H1 (cell line): Measurements from ENCODE around the gene ANGPTL2. TPM values are rescaled to one million over a fixed set of nuclear protein-coding genes. Genes with fewer than 3 reads are reported as not detected.

ENCODE experiments used
- CTCF ChIA-PET: fragments of 300-600 bp; sonication (Branson Sonifier 250); formaldehyde crosslinking; loops from one replicate; lab custom pipeline; 2021; ENCODE audit not compliant: partially characterized antibody; lab: Charles Lee
- POLR2A ChIA-PET: fragments of 300-600 bp; sonication (Branson Sonifier 250); formaldehyde crosslinking; loops from one replicate; lab custom pipeline; 2021; ENCODE audit warnings: inconsistent platforms; ENCODE audit not compliant: partially characterized antibody; lab: Charles Lee
- DNase-seq, 2 experiments: peaks; one replicate each; pipeline versions ENCODE4 v3.0.0 to v3.0.0-alpha.2; 2010 to 2022; ENCODE audit warnings: low spot score in 2 of 2, low read depth in 1 of 2, mixed read lengths in 1 of 2
- FAIRE-seq: peaks from 2 replicates; lab custom pipeline; 2011; peaks lifted over from hg19 to GRCh38; lab: Jason Lieb, UNC
- H2AFZ ChIP-seq: 2 replicates; pipeline ENCODE4 v1.8.1; 2012; ENCODE audit warnings: low read length, inconsistent platforms
- H2AK5ac ChIP-seq: 2 replicates; pipeline ENCODE4 v1.6.1; 2013; ENCODE audit warnings: low read depth, low read length
- H2BK120ac ChIP-seq: replicated peaks from 2 replicates; pipeline ENCODE3; 2013; ENCODE audit warnings: low read depth, low read length, inconsistent platforms
- H2BK12ac ChIP-seq: 2 replicates; pipeline ENCODE4 v1.6.1; 2013; ENCODE audit warnings: low read depth, low read length
- H2BK15ac ChIP-seq: 2 replicates; pipeline ENCODE4 v1.6.1; 2013; ENCODE audit warnings: low read length
- H2BK20ac ChIP-seq: 2 replicates; pipeline ENCODE4 v1.6.1; 2013; ENCODE audit warnings: low read length
- H2BK5ac ChIP-seq: 2 replicates; pipeline ENCODE4 v1.6.1; 2013; ENCODE audit warnings: low read depth, low read length
- H3K14ac ChIP-seq: 2 replicates; pipeline ENCODE4 v1.6.1; 2013; ENCODE audit warnings: inconsistent platforms; ENCODE audit not compliant: insufficient read length
- H3K18ac ChIP-seq: 2 replicates; pipeline ENCODE4 v1.6.1; 2013; ENCODE audit warnings: low read length; ENCODE audit errors: extremely low read depth
- H3K23ac ChIP-seq: 2 replicates; pipeline ENCODE4 v1.6.1; 2013; ENCODE audit warnings: inconsistent platforms; ENCODE audit not compliant: insufficient read length
- H3K23me2 ChIP-seq: 2 replicates; pipeline ENCODE4 v1.6.1; 2013; ENCODE audit warnings: low read depth, low read length
- H3K27ac ChIP-seq: 2 replicates; pipeline ENCODE4 v1.6.1; 2011; ENCODE audit warnings: low read depth, low read length, inconsistent platforms
- H3K27me3 ChIP-seq, 4 experiments: replicated peaks in 1 of 4; 1 replicate in 1 of 4; 2 replicates in 3 of 4; pipeline versions ENCODE4 v1.6.1 to v1.8.1; 2011 to 2013; ENCODE audit warnings: low read length in 3 of 4, mild to moderate bottlenecking in 3 of 4, inconsistent platforms in 2 of 4, mixed read lengths in 2 of 4, moderate library complexity in 1 of 4; ENCODE audit not compliant: control insufficient read depth in 3 of 4, insufficient read depth in 3 of 4; ENCODE audit errors: extremely low read depth in 1 of 4
- H3K36me3 ChIP-seq, 4 experiments: 2 replicates each; pipeline versions ENCODE4 v1.6.1 to v1.8.1; 2011 to 2013; ENCODE audit warnings: mild to moderate bottlenecking in 4 of 4, low read length in 3 of 4, moderate library complexity in 2 of 4, control low read depth in 1 of 4, inconsistent platforms in 1 of 4; ENCODE audit not compliant: insufficient read depth in 4 of 4, control insufficient read depth in 2 of 4
- H3K4ac ChIP-seq: replicated peaks from 2 replicates; pipeline ENCODE3; 2013; ENCODE audit warnings: low read length, low read depth, mixed read lengths, inconsistent platforms; ENCODE audit not compliant: insufficient read length
- H3K4me1 ChIP-seq, 4 experiments: replicated peaks in 1 of 4; 1 replicate in 1 of 4; 2 replicates in 3 of 4; pipeline versions ENCODE4 v1.6.1 to v1.8.1; 2011 to 2013; ENCODE audit warnings: low read length in 3 of 4, inconsistent platforms in 2 of 4, mixed read lengths in 1 of 4; ENCODE audit not compliant: insufficient read depth in 4 of 4, control insufficient read depth in 3 of 4
- H3K4me2 ChIP-seq, 2 experiments: 2 replicates each; pipeline versions ENCODE4 v1.6.1 to v1.8.1; 2011 to 2013; ENCODE audit warnings: low read depth in 2 of 2, low read length in 2 of 2, control low read depth in 1 of 2, inconsistent platforms in 1 of 2, mild to moderate bottlenecking in 1 of 2; ENCODE audit not compliant: insufficient read depth in 1 of 2
- H3K4me3 ChIP-seq, 4 experiments: fragments of 200-600, 300-600 bp in 1 of 4; sonication (generic), shearing (Covaris generic), sonication (Bioruptor Twin) in 1 of 4; 2 replicates each; pipeline versions ENCODE4 v1.5.1 to v1.8.1; 2011 to 2016; ENCODE audit warnings: low read length in 4 of 4, low read depth in 3 of 4, control low read depth in 2 of 4, inconsistent platforms in 2 of 4, mild to moderate bottlenecking in 2 of 4, mixed read lengths in 1 of 4, moderate library complexity in 1 of 4; ENCODE audit not compliant: insufficient read depth in 2 of 4; ENCODE audit errors: extremely low read depth in 1 of 4
- H3K56ac ChIP-seq: replicated peaks from 2 replicates; pipeline ENCODE3; 2013; ENCODE audit warnings: low read depth, mild to moderate bottlenecking, mixed read lengths, low read length, inconsistent platforms; ENCODE audit not compliant: insufficient read length
- H3K79me1 ChIP-seq: 2 replicates; pipeline ENCODE4 v1.6.1; 2013; ENCODE audit warnings: low read depth, low read length, control low read depth
- H3K79me2 ChIP-seq, 2 experiments: 2 replicates each; pipeline versions ENCODE4 v1.6.1 to v1.8.1; 2012 to 2013; ENCODE audit warnings: low read length in 2 of 2, mild to moderate bottlenecking in 2 of 2, inconsistent platforms in 1 of 2; ENCODE audit not compliant: insufficient read depth in 2 of 2, control insufficient read depth in 1 of 2
- H3K9ac ChIP-seq, 4 experiments: replicated peaks in 1 of 4; 1 replicate in 1 of 4; 2 replicates in 3 of 4; pipeline versions ENCODE4 v1.6.1 to v1.8.1; 2011 to 2013; ENCODE audit warnings: low read depth in 3 of 4, low read length in 3 of 4, control low read depth in 2 of 4, mild to moderate bottlenecking in 2 of 4, moderate library complexity in 2 of 4, inconsistent platforms in 1 of 4; ENCODE audit errors: extremely low read depth in 1 of 4
- H3K9me3 ChIP-seq, 2 experiments: 2 replicates each; pipeline versions ENCODE4 v1.6.1 to v1.8.1; 2012 to 2013; ENCODE audit warnings: mild to moderate bottlenecking in 2 of 2, moderate library complexity in 2 of 2, control low read depth in 1 of 2, inconsistent platforms in 1 of 2, low read depth in 1 of 2, low read length in 1 of 2, mixed read lengths in 1 of 2; ENCODE audit not compliant: insufficient read depth in 2 of 2
- H4K20me1 ChIP-seq, 2 experiments: replicated peaks in 1 of 2; 2 replicates each; pipeline versions ENCODE3 to v1.8.1; 2011 to 2013; ENCODE audit warnings: inconsistent platforms in 2 of 2, low read length in 2 of 2, mild to moderate bottlenecking in 1 of 2; ENCODE audit not compliant: insufficient read depth in 2 of 2, control insufficient read depth in 1 of 2
- H4K5ac ChIP-seq: 2 replicates; pipeline ENCODE4 v1.6.1; 2013; ENCODE audit warnings: low read length, low read depth, mixed read lengths, inconsistent platforms; ENCODE audit not compliant: insufficient read length
- H4K8ac ChIP-seq: 2 replicates; pipeline ENCODE4 v1.8.0; 2013; ENCODE audit warnings: mild to moderate bottlenecking, moderate library complexity, low read length, inconsistent platforms; ENCODE audit not compliant: insufficient read depth; ENCODE audit errors: extremely low read depth
- H4K91ac ChIP-seq: replicated peaks from 2 replicates; pipeline ENCODE3; 2013; ENCODE audit warnings: low read length, mixed read lengths, inconsistent platforms; ENCODE audit not compliant: insufficient read length
- CBX5 ChIP-seq: fragments of 300-800, 300-1000 bp; sonication (generic); IDR thresholded peaks from 2 replicates; pipeline ENCODE4 v1.7.1; 2016; ENCODE audit warnings: antibody characterized with exemption, low read length, low read depth
- EGR1 ChIP-seq: IDR thresholded peaks from 2 replicates; pipeline ENCODE4 v1.6.1; 2011; ENCODE audit warnings: low read depth, low read length, borderline replicate concordance
- KDM5A ChIP-seq: fragments of 200-600 bp; IDR thresholded peaks from 2 replicates; pipeline ENCODE4 v1.7.1; 2012; ENCODE audit warnings: mild to moderate bottlenecking, low read length, inconsistent platforms, mixed read lengths
- POLR2A ChIP-seq, 2 experiments: IDR thresholded peaks; 1 replicate in 1 of 2; 2 replicates in 1 of 2; pipeline ENCODE4 v1.6.1; 2011; ENCODE audit warnings: low read depth in 2 of 2, low read length in 2 of 2, mild to moderate bottlenecking in 2 of 2; ENCODE audit errors: control extremely low read depth in 1 of 2
- SP2 ChIP-seq: IDR thresholded peaks from 2 replicates; pipeline ENCODE4 v1.6.1; 2012; ENCODE audit warnings: mild to moderate bottlenecking, low read length, inconsistent platforms
- SP4 ChIP-seq: IDR thresholded peaks from 2 replicates; pipeline ENCODE4 v1.6.1; 2012; ENCODE audit warnings: low read length, inconsistent platforms
- SRF ChIP-seq: IDR thresholded peaks from 2 replicates; pipeline ENCODE4 v1.6.1; 2011; ENCODE audit warnings: mild to moderate bottlenecking, low read depth, low read length, moderate library complexity
- TBP ChIP-seq: IDR thresholded peaks from 2 replicates; pipeline ENCODE4 v1.6.1; 2011; ENCODE audit warnings: low read depth, low read length, improper control_type of control experiment
- TEAD4 ChIP-seq: IDR thresholded peaks from 2 replicates; pipeline ENCODE4 v1.6.1; 2012; ENCODE audit warnings: low read depth, low read length, inconsistent platforms, mixed read lengths
- USF2 ChIP-seq: IDR thresholded peaks from 2 replicates; pipeline ENCODE4 v1.6.1; 2011; ENCODE audit warnings: low read length, improper control_type of control experiment
- WGBS, 2 experiments: shearing (Covaris generic) in 1 of 2; methylation state at CpG; one replicate each; pipeline versions ENCODE4 v1.1.6 to v1.1.7; 2013 to 2015; ENCODE audit warnings: low lambda C conversion rate in 2 of 2, mixed read lengths in 2 of 2, inconsistent platforms in 1 of 2, low coverage in 1 of 2, missing lambda C conversion rate in 1 of 2; ENCODE audit not compliant: insufficient replicate concordance in 2 of 2, insufficient coverage in 1 of 2, insufficient read length in 1 of 2; ENCODE audit errors: extremely low coverage in 1 of 2, missing lambda C conversion rate in 1 of 2; 5-methylcytosine and 5-hydroxymethylcytosine counted together
- polyA plus RNA-seq, 7 experiments: library from polyadenylated mRNA; depleted of rRNA in 3 of 7; stranded (reverse) in 5 of 7; unstranded in 2 of 7; fragments of >200 nt in 5 of 7; fragments of 200-250 nt in 2 of 7; gene quantifications; 1 replicate in 5 of 7; 2 replicates in 1 of 7; 4 replicates in 1 of 7; pipeline versions ENCODE4 v1.2.1 to v1.2.3, GENCODE V29; 2011 to 2013; ENCODE audit warnings: missing spikeins in 2 of 7, mixed read lengths in 2 of 7
- total RNA-seq: library from RNA; stranded (reverse); fragmentation: NEBNext Ultra II Directional; extraction: Animal tissue kit (Norgen Biotek cat#: 25700); gene quantifications from 2 replicates; pipeline ENCODE4 v1.2.1, GENCODE V29; 2021
- TF ChIP-seq, protein P1 (sequence below), 3 experiments: IDR thresholded peaks; 1 replicate in 2 of 3; 2 replicates in 1 of 3; pipeline versions ENCODE4 v1.5.1 to v1.6.1; 2011; ENCODE audit warnings: low read length in 3 of 3, mild to moderate bottlenecking in 3 of 3, inconsistent platforms in 2 of 3, low read depth in 1 of 3, moderate library complexity in 1 of 3; ENCODE audit not compliant: insufficient read depth in 1 of 3; ENCODE audit errors: control extremely low read depth in 1 of 3

The ANGPTL2 gene
- total and polyA plus RNA-seq, 2 of the 8 experiments (the other 6 are each of a cell fraction or from before 2014, with no cell fraction given): 9.0 to 10.6 TPM

GRCh38 chr9:127148014-127148413 lies 25.6 kb upstream of the ANGPTL2 start:
- no peaks in the 10 kb centered on the region for H3K79me1 ChIP-seq
- no peak overlapping the region for H2AFZ ChIP-seq
- no peak overlapping the region for H4K5ac ChIP-seq
- no peak overlapping the region for H2BK15ac ChIP-seq
- no peak overlapping the region for H3K9ac ChIP-seq
- no peaks in the 10 kb centered on the region for H3K79me2 ChIP-seq
- CTCF ChIA-PET: interaction anchor here (0.6 to 1.9 kb wide), 2 partner anchors 12 to 262 kb away, joined by 3 to 7 read pairs; no protein-coding TSS in a partner anchor
- H3K36me3 ChIP-seq: no peaks in the 10 kb centered on the region
- H2BK5ac ChIP-seq: no peak overlapping the region
- 92% methylated on average over 5 of the region's 5 CpGs; no CpG with 5 or more reads in 1 of the 2 experiments for WGBS, 2 experiments
- POLR2A ChIA-PET: no interaction called here
- FAIRE-seq (no peak), DNase-seq (no peak)
- no peak overlapping the region for H3K4me3 ChIP-seq
- no peak overlapping the region for H3K27ac ChIP-seq
- H3K14ac ChIP-seq: no peak overlapping the region
- no peaks in the 10 kb centered on the region for H3K23me2 ChIP-seq
- H2BK20ac ChIP-seq: no peak overlapping the region
- no peak overlapping the region; the same call in 1 of the 2 replicates for H4K8ac ChIP-seq
- no peak overlapping the region for H3K4ac ChIP-seq
- no peak overlapping the region for H3K18ac ChIP-seq
- H4K20me1 ChIP-seq: peaks cover 0 to 1% of the 10 kb centered on the region in 2 experiments
- no peak overlapping the region for H4K91ac ChIP-seq
- no peak overlapping the region for H3K56ac ChIP-seq
- H3K23ac ChIP-seq: no peak overlapping the region
- H2AK5ac ChIP-seq: no peak overlapping the region
- peaks cover 0 to 5% (median 0%) of the 10 kb centered on the region in 4 experiments; a peak in 3 of 7 replicates for H3K4me1 ChIP-seq
- H3K9me3 ChIP-seq: no peaks in the 10 kb centered on the region
- no peaks in the 10 kb centered on the region for H3K27me3 ChIP-seq
- H2BK120ac ChIP-seq: no peak overlapping the region
- H2BK12ac ChIP-seq: no peak overlapping the region
- no peak overlapping the region for H3K4me2 ChIP-seq
- TF ChIP-seq, protein P1, sequence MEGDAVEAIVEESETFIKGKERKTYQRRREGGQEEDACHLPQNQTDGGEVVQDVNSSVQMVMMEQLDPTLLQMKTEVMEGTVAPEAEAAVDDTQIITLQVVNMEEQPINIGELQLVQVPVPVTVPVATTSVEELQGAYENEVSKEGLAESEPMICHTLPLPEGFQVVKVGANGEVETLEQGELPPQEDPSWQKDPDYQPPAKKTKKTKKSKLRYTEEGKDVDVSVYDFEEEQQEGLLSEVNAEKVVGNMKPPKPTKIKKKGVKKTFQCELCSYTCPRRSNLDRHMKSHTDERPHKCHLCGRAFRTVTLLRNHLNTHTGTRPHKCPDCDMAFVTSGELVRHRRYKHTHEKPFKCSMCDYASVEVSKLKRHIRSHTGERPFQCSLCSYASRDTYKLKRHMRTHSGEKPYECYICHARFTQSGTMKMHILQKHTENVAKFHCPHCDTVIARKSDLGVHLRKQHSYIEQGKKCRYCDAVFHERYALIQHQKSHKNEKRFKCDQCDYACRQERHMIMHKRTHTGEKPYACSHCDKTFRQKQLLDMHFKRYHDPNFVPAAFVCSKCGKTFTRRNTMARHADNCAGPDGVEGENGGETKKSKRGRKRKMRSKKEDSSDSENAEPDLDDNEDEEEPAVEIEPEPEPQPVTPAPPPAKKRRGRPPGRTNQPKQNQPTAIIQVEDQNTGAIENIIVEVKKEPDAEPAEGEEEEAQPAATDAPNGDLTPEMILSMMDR (IDR thresholded peaks at IDR 0.05; ENCODE audit: control extremely low read depth in 1 of 3, insufficient read depth in 1 of 3, low read depth in 1 of 3, low read length in 3 of 3): no peak
- TF ChIP-seq TBP: no peak
- no peak for TF ChIP-seq USF2
- no peak for TF ChIP-seq POLR2A (IDR thresholded peaks at IDR 0.05; ENCODE audit: control extremely low read depth in 1 of 2, low read depth in 2 of 2, low read length in 2 of 2)
- no peak for TF ChIP-seq CBX5
- no peak for TF ChIP-seq SP4
- no peak for TF ChIP-seq KDM5A
- TF ChIP-seq SRF: no peak
- no peak for TF ChIP-seq EGR1
- no peak for TF ChIP-seq SP2
- no peak for TF ChIP-seq TEAD4
